Panc1 (cell line): ENCODE measurements around the gene LGSN.

Experiments used
- CTCF ChIP-seq: fragments of 450-650 bp; IDR thresholded peaks from 2 replicates; pipeline ENCODE4 v1.5.1; 2017; ENCODE audit warnings: mild to moderate bottlenecking
- POLR2AphosphoS5 ChIP-seq: IDR thresholded peaks from 2 replicates; pipeline ENCODE4 v1.6.1; 2012; ENCODE audit warnings: mild to moderate bottlenecking, low read depth, low read length, moderate library complexity
- REST ChIP-seq, 2 experiments: IDR thresholded peaks; 2 replicates each; pipeline ENCODE4 v1.6.1; 2011 to 2012; ENCODE audit warnings: low read depth in 2 of 2, control low read depth in 1 of 2, low read length in 1 of 2, mild to moderate bottlenecking in 1 of 2, moderate library complexity in 1 of 2; ENCODE audit not compliant: insufficient read depth in 1 of 2
- SIN3A ChIP-seq: IDR thresholded peaks from 2 replicates; pipeline ENCODE4 v1.6.1; 2012; ENCODE audit warnings: low read depth, mild to moderate bottlenecking, low read length, moderate library complexity, borderline replicate concordance; ENCODE audit not compliant: insufficient read depth
- TCF7L2 ChIP-seq: IDR thresholded peaks from 2 replicates; pipeline ENCODE4 v1.6.1; 2011; ENCODE audit warnings: mild to moderate bottlenecking, low read depth, low read length, inconsistent platforms

GRCh38 chr6:63349401-63349800, 29.6 kb upstream of the LGSN start:
- TF ChIP-seq CTCF, result no peak
- TF ChIP-seq TCF7L2, result no peak
- TF ChIP-seq POLR2AphosphoS5, result no peak
- TF ChIP-seq REST (IDR thresholded peaks at IDR 0.05; ENCODE audit: insufficient read depth in 1 of 2, low read depth in 2 of 2, low read length in 1 of 2), result no peak
- TF ChIP-seq SIN3A, result no peak
